Mesothelial cell of epicardium (in vitro differentiated cells): Measurements from ENCODE around the gene HOMER1. TPM values are rescaled to one million over a fixed set of nuclear protein-coding genes. Genes with fewer than 3 reads are reported as not detected.
"Not testable (repeated sequence)": the region's sequence is repeated elsewhere in the genome, so short reads cannot be mapped to it uniquely, and the experiment has no call there.

Experiments
- DNase-seq, 2 experiments: peaks; one replicate each; pipeline ENCODE4 v3.0.0; 2021; ENCODE audit warnings: low spot score in 2 of 2; ENCODE audit not compliant: unreplicated experiment in 2 of 2
- H3K27ac Mint-ChIP-seq: 2 replicates; pipeline ENCODE4 v1.8.0; 2021; ENCODE audit warnings: mixed read lengths
- H3K27me3 Mint-ChIP-seq: 2 replicates; pipeline ENCODE4 v1.8.0; 2021; ENCODE audit warnings: low read depth, mixed read lengths
- H3K36me3 Mint-ChIP-seq: 2 replicates; pipeline ENCODE4 v1.8.0; 2021; ENCODE audit warnings: mixed read lengths
- H3K4me1 Mint-ChIP-seq: 2 replicates; pipeline ENCODE4 v1.8.0; 2021; ENCODE audit warnings: mixed read lengths
- H3K4me3 Mint-ChIP-seq: 2 replicates; pipeline ENCODE4 v1.8.0; 2021; ENCODE audit warnings: mild to moderate bottlenecking, moderate library complexity, mixed read lengths
- H3K9me3 Mint-ChIP-seq: 2 replicates; pipeline ENCODE4 v1.8.0; 2021; ENCODE audit warnings: mixed read lengths
- total RNA-seq: library from RNA; stranded (reverse); gene quantifications from 3 replicates; pipeline ENCODE4 v1.2.1, GENCODE V29; 2021
- TF ChIP-seq, protein P1 (sequence below): fragments of 200-600 bp; sonication (generic); IDR thresholded peaks from one replicate; pipeline ENCODE4 v1.5.0; 2021; ENCODE audit warnings: antibody characterized with exemption; ENCODE audit not compliant: unreplicated experiment

HOMER1 gene
- total RNA-seq, 1 donor from 2014 or later: 21.6 TPM

DNA sequence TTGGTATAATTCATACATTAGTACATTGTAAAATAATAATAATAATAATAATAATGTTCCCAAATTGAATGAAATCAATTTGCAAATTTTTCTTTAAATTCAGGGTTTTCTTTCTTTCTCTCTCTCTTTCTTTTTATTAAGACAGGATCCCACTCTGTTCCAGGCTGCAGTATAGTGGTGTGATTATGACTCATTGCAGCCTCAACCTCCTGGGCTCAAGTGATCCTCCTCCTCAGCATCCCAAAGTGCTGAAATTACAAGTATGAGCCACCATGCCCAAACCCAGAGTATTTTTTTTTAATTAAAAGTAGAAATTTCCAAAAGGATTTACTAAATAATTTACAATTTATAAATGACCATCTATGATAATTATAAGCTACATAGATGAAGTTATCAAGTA, 117.7 kb downstream of the HOMER1 start:
- Mint-ChIP-seq H3K4me3 (no peak overlapping the region), H3K9me3 (no peaks in the 10 kb centered on the region), H3K4me1 (no peaks in the 10 kb centered on the region), H3K36me3 (peaks cover 17% of the 10 kb centered on the region), H3K27me3 (no peaks in the 10 kb centered on the region), H3K27ac (no peak overlapping the region)
- no peak for DNase-seq
- TF ChIP-seq, protein P1, sequence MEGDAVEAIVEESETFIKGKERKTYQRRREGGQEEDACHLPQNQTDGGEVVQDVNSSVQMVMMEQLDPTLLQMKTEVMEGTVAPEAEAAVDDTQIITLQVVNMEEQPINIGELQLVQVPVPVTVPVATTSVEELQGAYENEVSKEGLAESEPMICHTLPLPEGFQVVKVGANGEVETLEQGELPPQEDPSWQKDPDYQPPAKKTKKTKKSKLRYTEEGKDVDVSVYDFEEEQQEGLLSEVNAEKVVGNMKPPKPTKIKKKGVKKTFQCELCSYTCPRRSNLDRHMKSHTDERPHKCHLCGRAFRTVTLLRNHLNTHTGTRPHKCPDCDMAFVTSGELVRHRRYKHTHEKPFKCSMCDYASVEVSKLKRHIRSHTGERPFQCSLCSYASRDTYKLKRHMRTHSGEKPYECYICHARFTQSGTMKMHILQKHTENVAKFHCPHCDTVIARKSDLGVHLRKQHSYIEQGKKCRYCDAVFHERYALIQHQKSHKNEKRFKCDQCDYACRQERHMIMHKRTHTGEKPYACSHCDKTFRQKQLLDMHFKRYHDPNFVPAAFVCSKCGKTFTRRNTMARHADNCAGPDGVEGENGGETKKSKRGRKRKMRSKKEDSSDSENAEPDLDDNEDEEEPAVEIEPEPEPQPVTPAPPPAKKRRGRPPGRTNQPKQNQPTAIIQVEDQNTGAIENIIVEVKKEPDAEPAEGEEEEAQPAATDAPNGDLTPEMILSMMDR: no peak

DNA sequence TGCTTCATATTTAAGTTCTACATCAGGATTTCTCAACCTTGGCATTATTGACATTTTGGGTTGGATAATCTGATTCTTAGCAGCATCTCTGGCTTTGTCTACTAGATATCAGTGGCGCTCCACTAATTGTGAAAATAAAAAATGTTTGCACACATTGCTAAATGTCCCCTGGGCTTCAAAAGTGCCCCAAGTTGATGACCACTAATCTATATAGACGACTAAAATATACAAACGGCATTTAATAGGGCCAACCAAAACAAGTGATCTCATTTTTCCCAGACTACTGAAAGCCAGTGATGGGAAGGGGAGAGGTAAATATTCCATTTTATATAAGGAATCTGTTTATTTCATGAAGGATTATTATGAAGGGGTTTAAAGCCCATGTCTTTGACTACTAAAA, 118.6 kb downstream of the HOMER1 start:
- H3K4me1 Mint-ChIP-seq: no peaks in the 10 kb centered on the region
- H3K36me3 Mint-ChIP-seq: peaks cover 15% of the 10 kb centered on the region
- H3K27ac Mint-ChIP-seq: no peak overlapping the region
- TF ChIP-seq, protein P1: no peak
- DNase-seq: no peak
- no peak overlapping the region for H3K4me3 Mint-ChIP-seq
- H3K9me3 Mint-ChIP-seq: no peaks in the 10 kb centered on the region
- H3K27me3 Mint-ChIP-seq: no peaks in the 10 kb centered on the region

DNA sequence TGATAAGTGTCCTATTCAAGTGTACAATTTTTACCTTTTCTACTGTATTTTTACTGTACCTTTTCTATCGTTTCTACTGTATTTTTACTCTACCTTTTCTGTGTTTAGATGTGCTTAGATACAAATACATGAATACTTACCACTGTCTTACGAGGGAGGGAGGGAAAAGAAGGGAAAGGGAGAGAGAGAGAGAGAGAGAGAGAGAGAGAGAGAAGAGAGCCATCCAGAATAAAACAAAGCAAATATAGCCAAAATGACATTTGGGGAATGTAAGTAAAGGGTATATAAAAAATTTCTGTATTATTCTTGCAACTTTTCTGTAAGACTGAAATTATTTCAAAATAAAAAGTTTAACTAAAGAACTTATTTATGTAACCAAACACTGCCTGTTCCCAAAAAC, 121.2 kb downstream of the HOMER1 start:
- Mint-ChIP-seq H3K9me3 (no peaks in the 10 kb centered on the region), H3K36me3 (peaks cover 13% of the 10 kb centered on the region), H3K4me1 (no peaks in the 10 kb centered on the region), H3K27me3 (no peaks in the 10 kb centered on the region), H3K27ac (no peak overlapping the region), H3K4me3 (no peak overlapping the region)
- TF ChIP-seq, protein P1: no peak
- DNase-seq: no peak

DNA sequence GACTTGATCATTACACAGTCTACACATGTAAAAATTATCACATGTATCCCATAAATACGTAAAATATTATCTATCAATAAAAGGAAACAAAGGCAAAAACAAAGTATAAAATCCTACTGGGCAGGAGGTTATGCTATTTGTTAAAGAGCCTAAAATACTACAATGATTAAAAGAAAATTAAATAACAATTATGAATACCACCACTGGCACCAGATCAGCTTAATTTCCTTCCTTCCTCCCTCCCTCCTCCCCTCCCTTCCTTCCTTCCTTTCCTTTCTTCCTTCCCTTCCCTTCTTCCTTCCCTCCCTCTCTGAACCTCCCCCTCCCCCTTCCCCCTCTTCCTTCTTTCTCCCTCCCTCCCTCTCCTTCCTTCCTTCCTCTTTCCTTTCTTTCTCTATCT, 127.3 kb downstream of the HOMER1 start:
- Mint-ChIP-seq H3K9me3 (peaks cover 41% of the 10 kb centered on the region), H3K27me3 (no peaks in the 10 kb centered on the region), H3K4me1 (no peaks in the 10 kb centered on the region), H3K36me3 (peaks cover 46% of the 10 kb centered on the region), H3K27ac (no peak overlapping the region), H3K4me3 (no peak overlapping the region)
- DNase-seq: no peak
- TF ChIP-seq, protein P1: no peak

GRCh38 chr5:79385126-79385525, 128.8 kb downstream of the HOMER1 start:
- not testable (repeated sequence) for H3K27ac Mint-ChIP-seq, DNase-seq, H3K4me1 Mint-ChIP-seq, H3K4me3 Mint-ChIP-seq, H3K27me3 Mint-ChIP-seq
- Mint-ChIP-seq H3K9me3 (peaks cover 49% of the 10 kb centered on the region), H3K36me3 (peaks cover 52% of the 10 kb centered on the region)

DNA sequence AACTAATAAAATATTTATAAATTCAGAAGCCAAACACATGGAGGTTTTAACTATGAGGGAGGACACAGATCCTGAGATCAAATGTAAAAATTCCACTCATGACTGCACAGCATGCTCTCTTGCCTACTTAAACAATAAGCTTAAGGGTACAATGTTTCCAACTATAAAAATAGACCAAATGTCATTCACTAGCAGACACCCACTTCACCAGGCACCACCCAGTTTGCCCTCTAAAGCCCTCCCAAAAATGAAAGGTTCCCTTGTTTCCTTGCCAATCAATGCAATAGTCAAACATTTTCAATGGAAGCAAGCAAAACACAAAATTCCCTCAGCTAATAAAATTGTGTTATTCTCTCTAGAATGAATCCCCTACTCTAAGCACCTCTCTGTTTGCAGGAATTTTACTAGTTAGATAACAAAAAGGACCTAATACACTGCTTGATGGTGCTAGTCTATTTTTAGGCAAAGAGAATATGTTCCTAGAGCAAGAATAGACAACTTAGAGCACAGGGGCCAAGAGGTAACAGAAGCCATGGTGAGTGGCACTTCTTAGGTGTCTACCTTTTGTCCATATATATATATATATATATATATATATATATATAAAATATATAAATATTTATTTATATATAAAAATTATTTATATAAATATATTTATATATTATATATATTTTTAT, 135.3 kb downstream of the HOMER1 start:
- no peak overlapping the region for H3K4me3 Mint-ChIP-seq
- H3K4me1 Mint-ChIP-seq: no peaks in the 10 kb centered on the region
- TF ChIP-seq, protein P1: no peak
- H3K27ac Mint-ChIP-seq: no peak overlapping the region
- H3K9me3 Mint-ChIP-seq: peaks cover 32% of the 10 kb centered on the region
- no peaks in the 10 kb centered on the region for H3K27me3 Mint-ChIP-seq
- H3K36me3 Mint-ChIP-seq: peaks cover 31% of the 10 kb centered on the region
- DNase-seq: no peak
